ENCODE results near the gene PSMB8.
A peak's percentile ranks its signal among the peaks of the same experiment; 100 is the strongest.

The PSMB8 gene

GRCh38 chr6:32855467-32856174 is 11.8 kb upstream of the PSMB8 start:
- DNase-seq = no peak

- no peak for DNase-seq
These were observed 10.7 kb upstream of the PSMB8 start for GRCh38 chr6:32854376-32855178.

GRCh38 chr6:32853541-32854375 is 9.9 kb upstream of the PSMB8 start, which contains the start of the genes PSMB9 and TAP1:
PSMB9 (plus strand) TSS chr6:32854192; CDS start chr6:32854230, 38 bp downstream.
TAP1 (minus strand) TSS chr6:32853704; CDS start chr6:32853636, 68 bp downstream.
- DNase-seq = peak; percentile 84

- no peak for DNase-seq
These were observed 9.1 kb upstream of the PSMB8 start for GRCh38 chr6:32852844-32853540.

- no peak for DNase-seq
These were observed 8.4 kb upstream of the PSMB8 start for GRCh38 chr6:32852018-32852843.

- no peak for DNase-seq
These were observed 7.2 kb upstream of the PSMB8 start for GRCh38 chr6:32851025-32851424.

- DNase-seq = no peak
These were observed 5.3 kb upstream of the PSMB8 start for GRCh38 chr6:32849126-32849525.

- no peak for DNase-seq
These were observed 3.9 kb upstream of the PSMB8 start for GRCh38 chr6:32847795-32848194.

- no peak for DNase-seq
These were observed 3.2 kb upstream of the PSMB8 start for GRCh38 chr6:32847004-32847403.

- DNase-seq = no peak
These were observed 1.6 kb upstream of the PSMB8 start for GRCh38 chr6:32845384-32845884.

- no peak for DNase-seq
These were observed 1.1 kb upstream of the PSMB8 start for GRCh38 chr6:32844839-32845383.

GRCh38 chr6:32843331-32843978 is 392 bp downstream of the PSMB8 start:
- DNase-seq = no peak

GRCh38 chr6:32842690-32843089 is 1.2 kb downstream of the PSMB8 start:
- DNase-seq = no peak

GRCh38 chr6:32842021-32842650 is 1.7 kb downstream of the PSMB8 start:
- DNase-seq = no peak

GRCh38 chr6:32840604-32841246 is 3.1 kb downstream of the PSMB8 start:
- DNase-seq = no peak

- DNase-seq = no peak
These were observed 4.5 kb downstream of the PSMB8 start for GRCh38 chr6:32839356-32839755.

- peak; percentile 92 for DNase-seq
These were observed 5.5 kb downstream of the PSMB8 start, which contains the start of gene TAP2 for GRCh38 chr6:32838114-32838958. TAP2 (minus strand) TSS chr6:32838739; CDS start chr6:32838233, 506 bp downstream.

GRCh38 chr6:32837651-32838113 is 6.2 kb downstream of the PSMB8 start:
- DNase-seq = no peak

All from T1000 (cell line).